NCI-H226 (cell line): ENCODE measurements around the gene ENTPD8.

ENCODE experiments used
- DNase-seq: peaks from one replicate; pipeline ENCODE4 v3.0.0-alpha.2; 2015

ENTPD8 gene

DNA sequence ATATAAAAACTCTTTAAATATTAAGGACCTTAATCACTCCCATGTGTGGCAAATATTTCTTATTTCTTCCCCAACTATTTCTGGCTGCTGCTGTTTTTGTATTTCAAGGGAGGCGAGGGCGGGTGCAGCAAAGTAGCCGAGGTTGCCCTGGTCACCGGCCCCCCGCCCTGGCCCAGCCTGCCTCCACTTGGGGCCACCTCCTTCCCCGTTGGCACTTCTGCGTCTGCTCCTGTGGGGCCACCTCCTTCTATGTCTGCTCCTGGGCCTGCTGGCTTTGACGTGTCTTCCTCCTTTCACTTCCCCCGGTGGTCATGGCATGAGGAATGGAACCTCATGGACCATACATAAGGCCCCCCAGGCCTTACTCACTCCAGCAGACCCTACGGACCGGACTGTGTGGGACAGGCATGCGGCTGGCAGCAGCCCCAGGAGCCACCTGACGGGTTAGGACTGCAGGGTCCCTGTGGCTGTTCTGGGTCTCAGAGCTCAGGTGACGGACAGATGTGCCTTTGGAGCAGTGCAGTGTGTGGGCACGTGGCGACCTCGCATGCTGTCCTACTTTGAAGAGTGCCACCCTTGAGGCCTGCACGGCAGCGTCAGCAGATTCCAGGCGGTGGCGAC is 5.8 kb upstream of the ENTPD8 start:
- no peak for DNase-seq

DNA sequence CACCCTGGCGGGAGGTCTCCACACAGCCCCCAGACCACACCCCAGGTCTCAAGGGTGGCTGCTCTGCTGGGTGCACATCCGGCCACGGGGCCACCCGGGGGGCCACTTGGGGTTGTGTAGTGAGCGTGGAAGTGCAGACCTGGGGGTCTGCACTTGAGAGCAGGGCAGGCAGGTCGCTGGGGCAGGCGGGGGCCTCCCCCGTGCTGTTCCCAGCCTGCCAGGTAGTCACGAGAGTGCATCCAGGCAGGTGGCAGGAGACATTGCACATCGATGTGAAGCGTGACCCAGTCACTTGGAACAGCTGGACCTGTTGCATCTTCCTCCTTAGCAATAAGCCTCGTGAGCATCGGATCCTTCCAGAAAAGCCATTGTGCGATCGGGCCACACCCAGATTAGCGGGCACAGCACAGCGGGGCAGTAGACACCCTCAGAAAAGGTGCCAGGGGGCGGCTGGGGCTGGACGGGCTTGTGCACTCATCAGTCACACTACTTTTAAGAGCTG is 4.8 kb upstream of the ENTPD8 start:
- DNase-seq = no peak

- DNase-seq = peak; percentile 68
These were observed 4.2 kb upstream of the ENTPD8 start for GRCh38 chr9:137445275-137445807.

DNA sequence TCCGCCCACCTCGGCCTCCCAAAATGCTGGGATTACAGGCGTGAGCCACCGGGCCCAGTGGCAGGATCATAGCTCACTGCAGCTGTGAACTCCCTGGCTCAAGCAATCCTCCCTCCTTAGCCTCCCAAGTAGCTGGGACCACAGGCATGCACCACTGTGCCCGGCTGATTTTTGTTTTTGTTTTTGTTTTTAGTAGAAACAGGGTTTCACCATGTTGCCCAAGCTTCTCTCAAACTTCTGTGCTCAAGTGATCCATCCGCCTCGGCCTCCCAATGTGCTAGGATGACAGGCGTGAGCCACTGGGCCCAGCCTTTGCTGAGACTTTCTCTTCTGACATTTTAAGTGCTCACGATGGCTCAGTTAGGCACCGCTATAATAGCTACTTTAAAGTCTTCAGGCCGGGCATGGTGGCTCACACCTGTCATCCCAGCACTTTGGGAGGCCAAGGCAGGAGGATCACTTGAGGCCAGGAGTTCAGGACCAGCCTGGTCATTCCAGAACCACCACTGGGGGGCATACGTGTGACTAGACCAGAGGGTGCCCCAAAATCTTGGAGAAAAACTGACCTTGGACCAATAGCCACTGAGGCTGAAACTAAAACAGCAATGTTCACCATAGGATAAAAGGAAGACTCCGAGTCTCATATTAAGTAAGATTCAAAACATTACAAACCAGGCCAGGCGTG is 3.1 kb upstream of the ENTPD8 start:
- DNase-seq = no peak

GRCh38 chr9:137441935-137442321 is 771 bp upstream of the ENTPD8 start:
- no peak for DNase-seq

GRCh38 chr9:137439158-137439714 is 1.9 kb downstream of the ENTPD8 start:
- DNase-seq = no peak

GRCh38 chr9:137438591-137439157 is 2.5 kb downstream of the ENTPD8 start:
- no peak for DNase-seq

GRCh38 chr9:137437691-137438590 is 3.2 kb downstream of the ENTPD8 start:
- no peak for DNase-seq

- no peak for DNase-seq
These were observed 4.2 kb downstream of the ENTPD8 start for GRCh38 chr9:137436761-137437600.

DNA sequence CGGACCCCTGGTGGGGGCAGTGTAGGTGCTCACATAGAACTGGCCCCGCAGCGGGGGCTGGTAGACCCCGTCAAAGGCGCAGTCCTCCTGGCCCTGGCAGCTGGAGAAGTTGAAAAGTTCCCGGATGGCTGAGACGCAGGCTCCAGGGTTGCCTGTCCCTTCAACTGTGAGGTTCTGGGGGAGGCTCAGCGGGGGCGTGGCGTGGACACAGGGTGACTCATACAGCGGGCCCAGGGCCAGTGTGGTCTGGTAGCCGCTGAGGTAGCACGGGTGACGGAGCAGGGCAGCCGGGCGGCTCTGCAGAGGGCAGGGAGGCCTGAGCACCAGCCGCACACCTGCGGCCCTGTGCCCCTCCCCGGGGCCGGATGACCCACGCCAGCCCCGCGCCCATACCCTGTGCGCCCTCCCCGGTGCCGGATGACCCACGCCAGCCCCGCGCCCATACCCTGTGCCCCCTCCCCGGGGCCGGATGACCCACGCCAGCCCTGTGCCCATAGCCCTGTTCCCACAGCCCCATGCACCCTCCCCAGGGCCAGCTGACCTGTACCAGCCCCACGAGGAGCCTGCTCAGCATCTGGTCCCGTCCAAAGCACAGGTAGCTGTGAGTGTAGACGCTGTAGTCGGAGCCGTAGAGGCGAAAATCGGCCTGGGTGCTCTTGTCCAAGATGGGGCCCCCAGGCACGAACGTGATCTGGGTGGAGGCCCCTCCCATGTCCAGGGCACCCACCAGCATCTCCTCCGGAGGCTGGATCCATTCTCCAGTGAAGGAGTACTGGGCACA is 5.0 kb downstream of the ENTPD8 start:
- peak; percentile 80 for DNase-seq

- no peak for DNase-seq
These were observed 5.7 kb downstream of the ENTPD8 start for GRCh38 chr9:137435381-137435891.

GRCh38 chr9:137434498-137435380 is 6.4 kb downstream of the ENTPD8 start:
- no peak for DNase-seq

DNA sequence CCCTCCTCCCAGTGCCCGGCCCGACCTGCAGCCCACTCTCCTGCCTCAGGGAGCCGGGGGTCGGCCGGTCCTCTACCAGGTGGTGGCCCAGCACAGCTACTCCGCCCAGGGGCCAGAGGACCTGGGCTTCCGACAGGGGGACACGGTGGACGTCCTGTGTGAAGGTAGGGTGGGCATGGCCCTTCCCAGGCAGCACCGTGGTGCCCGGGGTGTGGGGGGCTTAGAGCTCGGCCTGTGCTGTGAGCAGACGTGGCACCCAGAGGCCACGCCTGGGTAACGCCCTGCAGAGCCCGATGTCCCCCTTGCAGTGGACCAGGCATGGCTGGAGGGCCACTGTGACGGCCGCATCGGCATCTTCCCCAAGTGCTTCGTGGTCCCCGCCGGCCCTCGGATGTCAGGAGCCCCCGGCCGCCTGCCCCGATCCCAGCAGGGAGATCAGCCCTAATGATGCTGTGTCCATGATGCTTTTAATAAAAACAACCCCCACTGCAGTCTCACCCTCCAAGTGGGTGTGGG is 7.2 kb downstream of the ENTPD8 start:
- no peak for DNase-seq

GRCh38 chr9:137433349-137433915 is 7.7 kb downstream of the ENTPD8 start:
- DNase-seq = no peak

- no peak for DNase-seq
These were observed 8.3 kb downstream of the ENTPD8 start for GRCh38 chr9:137432687-137433348.

DNA sequence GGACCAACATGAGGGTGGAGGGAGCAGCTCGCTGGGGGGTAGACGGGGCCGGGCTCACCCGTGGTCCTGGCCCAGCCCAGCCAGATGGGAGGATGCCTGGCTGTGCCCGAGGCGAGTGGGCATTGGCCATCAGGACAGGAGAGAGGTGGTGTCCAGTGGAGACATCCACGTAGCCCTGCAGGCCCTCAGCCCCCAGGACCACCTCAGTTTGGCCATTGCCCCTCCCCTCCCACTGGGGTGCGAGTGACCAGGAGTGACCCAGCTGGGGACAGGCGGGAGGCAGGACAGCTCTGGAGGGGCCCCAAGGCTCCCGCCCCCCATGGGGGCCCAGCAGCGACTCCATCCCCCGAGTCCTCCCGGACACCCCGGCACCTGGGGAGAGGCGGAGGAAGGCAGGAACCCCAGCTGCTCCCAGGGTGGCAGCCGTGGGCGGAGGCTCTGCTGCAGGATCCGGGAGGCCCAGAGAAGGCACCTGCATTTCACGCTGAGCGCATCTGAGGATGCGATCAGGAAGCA is 9.7 kb downstream of the ENTPD8 start:
- no peak for DNase-seq

DNA sequence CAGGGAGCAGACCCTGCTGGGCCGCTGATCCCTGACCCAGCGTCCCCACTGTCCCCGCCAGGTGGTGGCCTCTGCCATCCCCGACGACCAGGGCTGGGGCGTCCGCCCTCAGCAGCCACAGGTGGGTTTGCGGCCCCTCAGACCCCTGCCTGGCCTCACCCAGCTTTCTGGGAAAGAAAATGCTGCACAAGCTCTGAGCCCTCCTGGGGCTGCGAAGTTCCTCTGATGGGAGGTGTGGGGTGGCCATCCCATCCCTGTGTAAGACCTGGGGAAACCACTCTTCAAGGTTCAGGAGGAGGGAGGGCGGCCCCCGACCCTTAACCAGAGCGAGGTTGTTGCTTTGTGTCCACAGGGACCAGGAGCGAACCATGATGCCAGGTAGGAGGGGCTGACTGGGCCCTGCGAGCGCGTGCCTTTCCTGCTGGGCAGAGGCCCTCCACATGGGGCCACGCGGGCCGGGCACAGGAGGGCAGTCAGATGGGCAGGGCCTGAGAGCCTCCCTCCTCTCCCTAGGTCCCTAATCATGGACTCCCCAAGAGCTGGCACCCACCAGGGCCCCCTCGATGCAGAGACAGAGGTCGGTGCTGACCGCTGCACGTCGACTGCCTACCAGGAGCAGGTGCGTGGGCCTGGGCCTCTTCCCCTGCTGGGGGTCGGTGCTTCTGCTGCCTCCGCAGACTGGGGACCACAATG is 10.3 kb downstream of the ENTPD8 start:
- DNase-seq = no peak
